ENCODE results near the gene CELF5. TPM values are rescaled to one million over a fixed set of nuclear protein-coding genes. Genes with fewer than 3 reads are reported as not detected.

Gene CELF5
- total RNA-seq, 1 experiment from 2014 or later, result 7.7 TPM

DNA sequence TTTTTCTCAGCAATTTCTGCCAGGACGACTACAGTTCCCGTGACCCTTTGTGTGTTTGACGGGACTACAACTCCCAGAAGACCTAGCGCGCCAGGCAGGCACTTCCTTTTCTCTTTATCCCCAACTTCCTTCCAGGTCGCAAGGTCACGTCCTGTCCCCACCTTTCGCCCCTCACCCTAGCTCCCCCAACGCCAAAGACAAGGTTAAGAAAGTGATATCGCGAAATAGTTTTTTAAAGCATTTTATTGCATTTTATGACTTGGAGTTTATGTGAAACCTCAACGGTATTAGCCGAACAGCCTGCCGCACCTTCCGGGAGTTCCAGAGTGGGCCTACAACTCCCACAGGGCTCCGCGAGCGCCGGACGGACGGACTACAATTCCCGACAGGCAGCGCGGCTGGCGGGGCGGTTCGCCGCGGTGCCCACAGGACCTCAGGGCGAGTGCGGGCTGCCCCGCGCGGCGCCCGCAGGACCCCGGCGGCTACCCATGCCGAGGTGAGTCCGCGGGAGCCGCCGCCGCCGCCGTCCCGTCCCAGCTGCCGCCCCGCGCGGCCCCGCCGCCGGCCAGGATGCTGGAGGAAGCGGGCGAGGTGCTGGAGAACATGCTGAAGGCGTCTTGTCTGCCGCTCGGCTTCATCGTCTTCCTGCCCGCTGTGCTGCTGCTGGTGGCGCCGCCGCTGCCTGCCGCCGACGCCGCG is 38.9 kb upstream of the CELF5 start, which contains the start of gene NCLN:
Gene NCLN, plus strand, starts transcription at position 470 of the 699 bp plus-strand sequence. Its CDS starts 101 bp downstream, at position 571.
- no peaks in the 10 kb centered on the region for H3K9me3 Mint-ChIP-seq
- ChIA-PET POLR2A (no interaction called here), CTCF (interaction anchor here (0.5 to 2.3 kb wide), 2 partner anchors 57 to 317 kb away, joined by 4 to 7 read pairs; no protein-coding TSS in a partner anchor)
- TF ChIP-seq GTF2I (CRISPR knock-in tag; conservative IDR thresholded peaks at IDR 0.05) (no peak), RELA (CRISPR knock-in tag; IDR thresholded peaks at IDR 0.05; ENCODE audit: borderline replicate concordance) (no peak), EMX1 (CRISPR knock-in tag; IDR thresholded peaks at IDR 0.05) (no peak), ZBTB21 (CRISPR knock-in tag; IDR thresholded peaks at IDR 0.05; ENCODE audit: borderline replicate concordance) (no peak), ZNF263 (CRISPR knock-in tag; IDR thresholded peaks at IDR 0.05; ENCODE audit: low read depth) (no peak), GRHL2 (CRISPR knock-in tag; IDR thresholded peaks at IDR 0.05; ENCODE audit: insufficient replicate concordance, severe bottlenecking) (no peak), KAT7 (CRISPR knock-in tag; IDR thresholded peaks at IDR 0.05; ENCODE audit: borderline replicate concordance) (peak; percentile 89; the same call in 1 of the 2 replicates), MYBL2 (CRISPR knock-in tag; IDR thresholded peaks at IDR 0.05) (no peak; the same call in 1 of the 2 replicates), NR2C2 (CRISPR knock-in tag; IDR thresholded peaks at IDR 0.05) (peak; percentile 56; the same call in 1 of the 2 replicates), ZNF317 (CRISPR knock-in tag; IDR thresholded peaks at IDR 0.05; ENCODE audit: borderline replicate concordance, low read depth) (no peak), SP1 (CRISPR knock-in tag; conservative IDR thresholded peaks at IDR 0.05) (peak; percentile 85), SMAD3 (CRISPR knock-in tag; IDR thresholded peaks at IDR 0.05; ENCODE audit: borderline replicate concordance) (0 out of 2 replicates have a peak, but pooled peaks have one; percentile 23), CREB1 (CRISPR knock-in tag; IDR thresholded peaks at IDR 0.05) (no peak)
- TF ChIP-seq, protein P1, sequence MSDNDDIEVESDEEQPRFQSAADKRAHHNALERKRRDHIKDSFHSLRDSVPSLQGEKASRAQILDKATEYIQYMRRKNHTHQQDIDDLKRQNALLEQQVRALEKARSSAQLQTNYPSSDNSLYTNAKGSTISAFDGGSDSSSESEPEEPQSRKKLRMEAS (CRISPR knock-in tag; IDR thresholded peaks at IDR 0.05), result no peak; the same call in 1 of the 2 replicates
- TF ChIP-seq, protein P2, sequence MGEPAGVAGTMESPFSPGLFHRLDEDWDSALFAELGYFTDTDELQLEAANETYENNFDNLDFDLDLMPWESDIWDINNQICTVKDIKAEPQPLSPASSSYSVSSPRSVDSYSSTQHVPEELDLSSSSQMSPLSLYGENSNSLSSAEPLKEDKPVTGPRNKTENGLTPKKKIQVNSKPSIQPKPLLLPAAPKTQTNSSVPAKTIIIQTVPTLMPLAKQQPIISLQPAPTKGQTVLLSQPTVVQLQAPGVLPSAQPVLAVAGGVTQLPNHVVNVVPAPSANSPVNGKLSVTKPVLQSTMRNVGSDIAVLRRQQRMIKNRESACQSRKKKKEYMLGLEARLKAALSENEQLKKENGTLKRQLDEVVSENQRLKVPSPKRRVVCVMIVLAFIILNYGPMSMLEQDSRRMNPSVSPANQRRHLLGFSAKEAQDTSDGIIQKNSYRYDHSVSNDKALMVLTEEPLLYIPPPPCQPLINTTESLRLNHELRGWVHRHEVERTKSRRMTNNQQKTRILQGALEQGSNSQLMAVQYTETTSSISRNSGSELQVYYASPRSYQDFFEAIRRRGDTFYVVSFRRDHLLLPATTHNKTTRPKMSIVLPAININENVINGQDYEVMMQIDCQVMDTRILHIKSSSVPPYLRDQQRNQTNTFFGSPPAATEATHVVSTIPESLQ (CRISPR knock-in tag; IDR thresholded peaks at IDR 0.05), result no peak
- TF ChIP-seq, protein P3, sequence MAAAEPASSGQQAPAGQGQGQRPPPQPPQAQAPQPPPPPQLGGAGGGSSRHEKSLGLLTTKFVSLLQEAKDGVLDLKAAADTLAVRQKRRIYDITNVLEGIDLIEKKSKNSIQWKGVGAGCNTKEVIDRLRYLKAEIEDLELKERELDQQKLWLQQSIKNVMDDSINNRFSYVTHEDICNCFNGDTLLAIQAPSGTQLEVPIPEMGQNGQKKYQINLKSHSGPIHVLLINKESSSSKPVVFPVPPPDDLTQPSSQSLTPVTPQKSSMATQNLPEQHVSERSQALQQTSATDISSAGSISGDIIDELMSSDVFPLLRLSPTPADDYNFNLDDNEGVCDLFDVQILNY (CRISPR knock-in tag; IDR thresholded peaks at IDR 0.05), result no peak
- TF ChIP-seq, protein P4, sequence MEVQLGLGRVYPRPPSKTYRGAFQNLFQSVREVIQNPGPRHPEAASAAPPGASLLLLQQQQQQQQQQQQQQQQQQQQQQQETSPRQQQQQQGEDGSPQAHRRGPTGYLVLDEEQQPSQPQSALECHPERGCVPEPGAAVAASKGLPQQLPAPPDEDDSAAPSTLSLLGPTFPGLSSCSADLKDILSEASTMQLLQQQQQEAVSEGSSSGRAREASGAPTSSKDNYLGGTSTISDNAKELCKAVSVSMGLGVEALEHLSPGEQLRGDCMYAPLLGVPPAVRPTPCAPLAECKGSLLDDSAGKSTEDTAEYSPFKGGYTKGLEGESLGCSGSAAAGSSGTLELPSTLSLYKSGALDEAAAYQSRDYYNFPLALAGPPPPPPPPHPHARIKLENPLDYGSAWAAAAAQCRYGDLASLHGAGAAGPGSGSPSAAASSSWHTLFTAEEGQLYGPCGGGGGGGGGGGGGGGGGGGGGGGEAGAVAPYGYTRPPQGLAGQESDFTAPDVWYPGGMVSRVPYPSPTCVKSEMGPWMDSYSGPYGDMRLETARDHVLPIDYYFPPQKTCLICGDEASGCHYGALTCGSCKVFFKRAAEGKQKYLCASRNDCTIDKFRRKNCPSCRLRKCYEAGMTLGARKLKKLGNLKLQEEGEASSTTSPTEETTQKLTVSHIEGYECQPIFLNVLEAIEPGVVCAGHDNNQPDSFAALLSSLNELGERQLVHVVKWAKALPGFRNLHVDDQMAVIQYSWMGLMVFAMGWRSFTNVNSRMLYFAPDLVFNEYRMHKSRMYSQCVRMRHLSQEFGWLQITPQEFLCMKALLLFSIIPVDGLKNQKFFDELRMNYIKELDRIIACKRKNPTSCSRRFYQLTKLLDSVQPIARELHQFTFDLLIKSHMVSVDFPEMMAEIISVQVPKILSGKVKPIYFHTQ (CRISPR knock-in tag; IDR thresholded peaks at IDR 0.05), result no peak
- TF ChIP-seq, protein P5, sequence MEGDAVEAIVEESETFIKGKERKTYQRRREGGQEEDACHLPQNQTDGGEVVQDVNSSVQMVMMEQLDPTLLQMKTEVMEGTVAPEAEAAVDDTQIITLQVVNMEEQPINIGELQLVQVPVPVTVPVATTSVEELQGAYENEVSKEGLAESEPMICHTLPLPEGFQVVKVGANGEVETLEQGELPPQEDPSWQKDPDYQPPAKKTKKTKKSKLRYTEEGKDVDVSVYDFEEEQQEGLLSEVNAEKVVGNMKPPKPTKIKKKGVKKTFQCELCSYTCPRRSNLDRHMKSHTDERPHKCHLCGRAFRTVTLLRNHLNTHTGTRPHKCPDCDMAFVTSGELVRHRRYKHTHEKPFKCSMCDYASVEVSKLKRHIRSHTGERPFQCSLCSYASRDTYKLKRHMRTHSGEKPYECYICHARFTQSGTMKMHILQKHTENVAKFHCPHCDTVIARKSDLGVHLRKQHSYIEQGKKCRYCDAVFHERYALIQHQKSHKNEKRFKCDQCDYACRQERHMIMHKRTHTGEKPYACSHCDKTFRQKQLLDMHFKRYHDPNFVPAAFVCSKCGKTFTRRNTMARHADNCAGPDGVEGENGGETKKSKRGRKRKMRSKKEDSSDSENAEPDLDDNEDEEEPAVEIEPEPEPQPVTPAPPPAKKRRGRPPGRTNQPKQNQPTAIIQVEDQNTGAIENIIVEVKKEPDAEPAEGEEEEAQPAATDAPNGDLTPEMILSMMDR (IDR thresholded peaks at IDR 0.05), result no peak
- TF ChIP-seq, protein P6, sequence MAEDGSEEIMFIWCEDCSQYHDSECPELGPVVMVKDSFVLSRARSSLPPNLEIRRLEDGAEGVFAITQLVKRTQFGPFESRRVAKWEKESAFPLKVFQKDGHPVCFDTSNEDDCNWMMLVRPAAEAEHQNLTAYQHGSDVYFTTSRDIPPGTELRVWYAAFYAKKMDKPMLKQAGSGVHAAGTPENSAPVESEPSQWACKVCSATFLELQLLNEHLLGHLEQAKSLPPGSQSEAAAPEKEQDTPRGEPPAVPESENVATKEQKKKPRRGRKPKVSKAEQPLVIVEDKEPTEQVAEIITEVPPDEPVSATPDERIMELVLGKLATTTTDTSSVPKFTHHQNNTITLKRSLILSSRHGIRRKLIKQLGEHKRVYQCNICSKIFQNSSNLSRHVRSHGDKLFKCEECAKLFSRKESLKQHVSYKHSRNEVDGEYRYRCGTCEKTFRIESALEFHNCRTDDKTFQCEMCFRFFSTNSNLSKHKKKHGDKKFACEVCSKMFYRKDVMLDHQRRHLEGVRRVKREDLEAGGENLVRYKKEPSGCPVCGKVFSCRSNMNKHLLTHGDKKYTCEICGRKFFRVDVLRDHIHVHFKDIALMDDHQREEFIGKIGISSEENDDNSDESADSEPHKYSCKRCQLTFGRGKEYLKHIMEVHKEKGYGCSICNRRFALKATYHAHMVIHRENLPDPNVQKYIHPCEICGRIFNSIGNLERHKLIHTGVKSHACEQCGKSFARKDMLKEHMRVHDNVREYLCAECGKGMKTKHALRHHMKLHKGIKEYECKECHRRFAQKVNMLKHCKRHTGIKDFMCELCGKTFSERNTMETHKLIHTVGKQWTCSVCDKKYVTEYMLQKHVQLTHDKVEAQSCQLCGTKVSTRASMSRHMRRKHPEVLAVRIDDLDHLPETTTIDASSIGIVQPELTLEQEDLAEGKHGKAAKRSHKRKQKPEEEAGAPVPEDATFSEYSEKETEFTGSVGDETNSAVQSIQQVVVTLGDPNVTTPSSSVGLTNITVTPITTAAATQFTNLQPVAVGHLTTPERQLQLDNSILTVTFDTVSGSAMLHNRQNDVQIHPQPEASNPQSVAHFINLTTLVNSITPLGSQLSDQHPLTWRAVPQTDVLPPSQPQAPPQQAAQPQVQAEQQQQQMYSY (CRISPR knock-in tag; IDR thresholded peaks at IDR 0.05), result no peak
- TF ChIP-seq, protein P7, sequence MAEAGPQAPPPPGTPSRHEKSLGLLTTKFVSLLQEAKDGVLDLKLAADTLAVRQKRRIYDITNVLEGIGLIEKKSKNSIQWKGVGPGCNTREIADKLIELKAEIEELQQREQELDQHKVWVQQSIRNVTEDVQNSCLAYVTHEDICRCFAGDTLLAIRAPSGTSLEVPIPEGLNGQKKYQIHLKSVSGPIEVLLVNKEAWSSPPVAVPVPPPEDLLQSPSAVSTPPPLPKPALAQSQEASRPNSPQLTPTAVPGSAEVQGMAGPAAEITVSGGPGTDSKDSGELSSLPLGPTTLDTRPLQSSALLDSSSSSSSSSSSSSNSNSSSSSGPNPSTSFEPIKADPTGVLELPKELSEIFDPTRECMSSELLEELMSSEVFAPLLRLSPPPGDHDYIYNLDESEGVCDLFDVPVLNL (CRISPR knock-in tag; IDR thresholded peaks at IDR 0.05; ENCODE audit: borderline replicate concordance, low read depth), result peak; percentile 23; the same call in 1 of the 2 replicates
- TF ChIP-seq, protein P8, sequence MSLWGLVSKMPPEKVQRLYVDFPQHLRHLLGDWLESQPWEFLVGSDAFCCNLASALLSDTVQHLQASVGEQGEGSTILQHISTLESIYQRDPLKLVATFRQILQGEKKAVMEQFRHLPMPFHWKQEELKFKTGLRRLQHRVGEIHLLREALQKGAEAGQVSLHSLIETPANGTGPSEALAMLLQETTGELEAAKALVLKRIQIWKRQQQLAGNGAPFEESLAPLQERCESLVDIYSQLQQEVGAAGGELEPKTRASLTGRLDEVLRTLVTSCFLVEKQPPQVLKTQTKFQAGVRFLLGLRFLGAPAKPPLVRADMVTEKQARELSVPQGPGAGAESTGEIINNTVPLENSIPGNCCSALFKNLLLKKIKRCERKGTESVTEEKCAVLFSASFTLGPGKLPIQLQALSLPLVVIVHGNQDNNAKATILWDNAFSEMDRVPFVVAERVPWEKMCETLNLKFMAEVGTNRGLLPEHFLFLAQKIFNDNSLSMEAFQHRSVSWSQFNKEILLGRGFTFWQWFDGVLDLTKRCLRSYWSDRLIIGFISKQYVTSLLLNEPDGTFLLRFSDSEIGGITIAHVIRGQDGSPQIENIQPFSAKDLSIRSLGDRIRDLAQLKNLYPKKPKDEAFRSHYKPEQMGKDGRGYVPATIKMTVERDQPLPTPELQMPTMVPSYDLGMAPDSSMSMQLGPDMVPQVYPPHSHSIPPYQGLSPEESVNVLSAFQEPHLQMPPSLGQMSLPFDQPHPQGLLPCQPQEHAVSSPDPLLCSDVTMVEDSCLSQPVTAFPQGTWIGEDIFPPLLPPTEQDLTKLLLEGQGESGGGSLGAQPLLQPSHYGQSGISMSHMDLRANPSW (CRISPR knock-in tag; conservative IDR thresholded peaks at IDR 0.05; ENCODE audit: low read depth), result no peak

More for the DNA sequence above, 38.9 kb upstream of the CELF5 start, which contains the start of gene NCLN:
- H3K27ac Mint-ChIP-seq, result peak within 1 kb of the TSS; percentile 98
- H3K4me1 Mint-ChIP-seq, result peaks cover 20% of the 10 kb centered on the region
- ATAC-seq (peak; percentile 89), DNase-seq (ENCODE audit: low spot score) (peak; percentile 93)
- no peaks in the 10 kb centered on the region for H3K27me3 Mint-ChIP-seq (ENCODE audit: low read depth)
- 0 out of 2 replicates have a peak, but pooled peaks cover 2% of the 10 kb centered on the region for H3K36me3 Mint-ChIP-seq
- H3K4me3 Mint-ChIP-seq, result peak within 1 kb of the TSS; percentile 96
